Measurements from ENCODE around the gene DIO1.
A peak's percentile ranks its signal among the peaks of the same experiment; 100 is the strongest.

DNA sequence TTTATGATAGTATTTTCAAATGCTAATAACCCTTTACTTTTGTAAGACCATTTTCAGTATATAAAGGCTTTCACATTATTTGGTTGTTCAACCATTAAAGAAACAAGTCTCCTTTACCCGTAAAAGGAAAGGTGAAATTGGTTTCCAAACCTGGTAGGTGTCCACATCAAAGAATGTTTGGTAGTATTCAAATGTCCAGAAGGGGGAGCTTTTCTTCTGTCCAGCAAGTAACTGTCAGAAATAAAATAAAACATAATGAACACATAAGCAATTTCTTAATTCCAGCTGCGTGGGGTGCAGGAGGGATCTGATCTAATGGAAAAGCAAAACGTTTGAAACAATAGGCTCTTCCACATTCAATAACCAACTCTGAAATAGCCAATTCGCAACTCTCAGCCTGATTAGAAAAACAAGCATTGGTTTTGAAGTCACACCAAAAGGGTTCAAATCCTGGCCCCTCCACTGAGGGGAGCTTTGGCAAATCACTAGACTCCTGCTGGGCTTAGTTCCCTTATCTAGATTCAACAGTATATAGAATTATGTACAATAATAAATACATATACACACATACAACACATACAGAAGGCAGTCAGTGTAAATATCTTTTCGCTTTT, 15.4 kb upstream of the DIO1 start:
- no peak for TF ChIP-seq POLR2A (IDR thresholded peaks at IDR 0.05)
- TF ChIP-seq, protein P1, sequence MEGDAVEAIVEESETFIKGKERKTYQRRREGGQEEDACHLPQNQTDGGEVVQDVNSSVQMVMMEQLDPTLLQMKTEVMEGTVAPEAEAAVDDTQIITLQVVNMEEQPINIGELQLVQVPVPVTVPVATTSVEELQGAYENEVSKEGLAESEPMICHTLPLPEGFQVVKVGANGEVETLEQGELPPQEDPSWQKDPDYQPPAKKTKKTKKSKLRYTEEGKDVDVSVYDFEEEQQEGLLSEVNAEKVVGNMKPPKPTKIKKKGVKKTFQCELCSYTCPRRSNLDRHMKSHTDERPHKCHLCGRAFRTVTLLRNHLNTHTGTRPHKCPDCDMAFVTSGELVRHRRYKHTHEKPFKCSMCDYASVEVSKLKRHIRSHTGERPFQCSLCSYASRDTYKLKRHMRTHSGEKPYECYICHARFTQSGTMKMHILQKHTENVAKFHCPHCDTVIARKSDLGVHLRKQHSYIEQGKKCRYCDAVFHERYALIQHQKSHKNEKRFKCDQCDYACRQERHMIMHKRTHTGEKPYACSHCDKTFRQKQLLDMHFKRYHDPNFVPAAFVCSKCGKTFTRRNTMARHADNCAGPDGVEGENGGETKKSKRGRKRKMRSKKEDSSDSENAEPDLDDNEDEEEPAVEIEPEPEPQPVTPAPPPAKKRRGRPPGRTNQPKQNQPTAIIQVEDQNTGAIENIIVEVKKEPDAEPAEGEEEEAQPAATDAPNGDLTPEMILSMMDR (IDR thresholded peaks at IDR 0.05): peak; percentile 63 to 77 (median 68)
